GM19328 (cell line): ENCODE results near the gene PPP3CA.

Experiments
- ATAC-seq: cut with Tn5 transposase; IDR thresholded peaks from one replicate; pipeline ENCODE4 v1.9.1; 2021; ENCODE audit warnings: mild to moderate bottlenecking, moderate library complexity; ENCODE audit not compliant: unreplicated experiment

The PPP3CA gene

GRCh38 chr4:101065935-101066485 lies 281.3 kb downstream of the PPP3CA start:
- no peak for ATAC-seq

- no peak for ATAC-seq
Measured at GRCh38 chr4:101065346-101065745, 282.0 kb downstream of the PPP3CA start.

DNA sequence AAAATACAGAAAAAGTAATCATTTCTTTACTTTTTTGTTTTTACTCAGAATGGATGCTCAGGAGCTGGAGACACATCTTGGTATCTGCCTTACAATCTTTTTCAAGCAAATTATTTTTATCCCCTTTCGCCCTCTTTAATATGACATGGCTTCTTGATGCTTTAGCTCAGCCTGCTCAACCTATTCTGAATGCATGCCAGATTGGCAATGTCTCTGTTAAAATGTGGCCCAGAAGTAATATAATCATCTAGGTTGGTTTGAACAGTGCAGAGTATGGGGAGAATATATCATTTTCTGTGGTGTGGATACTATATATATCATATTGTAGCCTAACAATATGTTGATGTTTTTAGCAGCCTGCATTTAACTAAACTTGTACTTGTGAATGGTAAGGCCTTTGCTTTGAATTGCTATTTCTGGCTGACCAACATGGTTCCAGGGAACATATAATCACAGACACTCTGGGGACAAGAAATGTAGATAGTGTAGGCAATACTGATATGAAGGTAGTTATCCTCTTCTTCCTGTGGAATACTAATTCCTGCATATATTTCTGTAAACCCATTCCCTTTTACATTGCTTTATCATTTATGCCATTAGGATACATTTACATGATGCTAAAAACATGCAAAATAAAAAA lies 282.7 kb downstream of the PPP3CA start:
- no peak for ATAC-seq

DNA sequence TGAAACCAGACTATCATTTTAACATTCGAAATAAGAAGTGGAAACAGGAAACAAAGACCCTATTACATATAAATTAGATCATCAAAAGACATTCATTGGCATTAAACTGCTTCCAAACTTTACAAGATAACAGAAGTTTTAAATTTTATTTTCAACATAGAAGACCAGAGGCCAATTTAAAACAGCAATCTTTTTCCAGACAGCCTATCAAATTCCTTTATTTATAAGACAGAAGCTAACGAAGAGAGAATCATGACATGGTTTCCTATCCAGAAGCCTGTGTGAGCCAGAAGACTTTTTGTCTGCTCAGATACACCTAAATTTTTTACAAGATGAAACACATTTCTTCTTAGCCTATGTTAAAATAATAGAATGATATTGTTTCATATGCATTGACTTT lies 291.9 kb downstream of the PPP3CA start:
- no peak for ATAC-seq

- no peak for ATAC-seq
Measured at GRCh38 chr4:101050837-101051205, 296.5 kb downstream of the PPP3CA start.

DNA sequence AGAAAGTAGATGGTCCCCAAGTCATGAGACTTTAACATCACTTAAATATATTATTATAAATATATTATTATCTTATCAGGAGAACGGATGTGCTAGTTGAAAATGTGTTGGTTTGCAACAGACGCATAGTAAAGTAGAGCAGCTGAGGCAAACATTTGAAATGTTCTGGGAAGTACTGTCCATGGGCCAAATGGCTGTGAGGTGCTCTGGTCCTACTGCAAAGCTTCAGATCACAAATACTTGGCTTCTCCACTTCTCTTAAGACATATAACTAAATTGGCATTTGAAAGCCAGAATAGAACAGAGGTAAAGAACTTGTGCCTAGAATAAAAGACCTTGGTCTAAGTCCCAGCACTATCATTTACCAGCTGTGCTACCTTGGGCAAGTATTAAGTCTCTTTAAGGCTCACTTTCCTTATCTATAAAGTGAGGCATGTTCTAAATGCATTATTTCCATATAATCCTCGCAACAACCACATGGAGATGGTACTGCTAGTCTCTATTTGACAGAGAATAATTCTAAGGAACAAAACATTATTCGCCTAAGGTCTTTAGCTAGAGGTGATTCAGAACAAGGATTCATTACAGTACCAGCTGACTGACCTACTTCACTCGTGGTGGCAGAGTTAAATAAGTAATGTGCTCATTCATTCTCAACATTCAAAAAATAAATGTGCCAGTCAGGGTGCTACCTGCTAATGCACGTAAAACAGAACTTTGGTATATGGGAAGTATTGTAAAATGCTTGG lies 297.1 kb downstream of the PPP3CA start:
- ATAC-seq, result no peak

DNA sequence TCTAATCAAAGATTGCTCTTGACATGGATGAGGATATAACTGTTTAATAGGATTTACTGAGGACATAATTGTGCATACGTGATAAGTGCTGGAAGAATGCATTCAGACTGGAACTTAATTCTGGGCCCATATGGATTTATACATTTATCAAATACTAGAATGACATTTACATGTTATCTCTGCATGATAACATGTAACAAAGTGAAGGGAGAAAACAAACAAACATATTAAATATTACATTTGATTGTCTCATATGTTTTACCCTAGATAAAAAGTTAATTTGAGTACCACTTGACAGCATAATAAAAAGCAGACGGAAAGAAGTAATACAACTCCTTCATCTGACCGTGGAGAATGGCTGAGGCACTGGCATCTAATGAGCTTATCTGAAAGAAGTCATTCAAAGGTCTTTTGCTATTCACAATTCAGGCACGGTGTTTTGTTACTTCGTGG lies 297.8 kb downstream of the PPP3CA start:
- ATAC-seq, result no peak

DNA sequence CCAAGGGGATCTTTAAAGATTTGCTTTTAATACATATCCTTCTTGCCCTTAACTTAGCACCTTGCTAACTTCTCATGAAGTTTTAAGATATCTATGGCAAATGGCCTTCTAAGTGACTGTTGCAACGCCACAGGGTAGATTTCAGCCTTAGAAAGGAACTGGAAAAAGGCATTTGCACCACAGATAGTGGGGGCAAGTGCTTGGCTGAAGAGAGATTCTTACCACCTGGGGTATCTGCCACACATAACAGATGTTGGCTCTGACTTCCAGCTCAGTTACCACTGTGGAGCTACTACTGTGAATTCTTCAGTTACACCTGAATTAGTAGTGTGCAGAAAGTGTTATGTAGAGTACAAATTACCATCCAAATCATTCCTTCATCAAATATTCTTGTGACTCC lies 302.6 kb downstream of the PPP3CA start:
- ATAC-seq, result no peak

GRCh38 chr4:101042847-101043246 lies 304.5 kb downstream of the PPP3CA start:
- ATAC-seq, result no peak

DNA sequence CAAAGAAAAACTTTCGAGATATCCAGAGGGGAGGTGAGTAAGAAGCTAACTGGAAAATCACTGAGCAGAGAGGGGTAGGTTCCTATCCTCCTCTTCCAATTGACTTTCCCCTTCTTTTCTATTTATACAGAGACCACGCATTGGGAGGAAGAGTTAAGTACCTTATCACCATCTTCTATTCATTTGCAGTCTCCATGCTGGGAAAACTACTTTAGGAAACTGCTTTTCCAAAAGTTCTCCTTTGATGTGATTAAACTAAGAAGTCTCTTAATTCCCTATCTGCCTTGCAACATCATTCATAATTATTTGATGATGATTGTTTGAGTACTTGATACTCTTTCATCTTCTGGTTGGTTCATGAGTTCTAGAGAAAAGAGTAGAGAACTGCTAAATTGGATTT lies 306.6 kb downstream of the PPP3CA start:
- no peak for ATAC-seq

DNA sequence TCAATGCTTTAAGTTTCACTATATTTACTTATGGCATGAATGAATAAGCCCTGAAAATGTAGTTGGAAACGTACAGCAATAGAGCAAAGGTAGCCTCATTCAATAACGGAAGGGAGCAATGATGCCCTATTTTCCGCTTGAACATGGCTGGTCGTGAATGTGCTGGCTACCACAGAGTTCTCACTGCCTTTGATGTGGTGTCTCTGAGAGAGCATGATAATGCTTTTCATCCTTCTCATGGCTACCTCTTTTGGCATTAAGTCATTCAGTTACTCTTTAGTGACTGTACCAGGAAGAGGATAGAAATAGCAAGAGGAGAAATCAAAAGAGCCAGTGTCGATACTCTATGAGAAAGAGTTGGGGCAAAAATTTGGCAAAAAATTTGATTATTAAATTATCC lies 308.0 kb downstream of the PPP3CA start:
- no peak for ATAC-seq

- ATAC-seq, result no peak
Measured at GRCh38 chr4:101037938-101038413, 309.4 kb downstream of the PPP3CA start.

- ATAC-seq, result no peak
Measured at GRCh38 chr4:101037249-101037648, 310.1 kb downstream of the PPP3CA start.

DNA sequence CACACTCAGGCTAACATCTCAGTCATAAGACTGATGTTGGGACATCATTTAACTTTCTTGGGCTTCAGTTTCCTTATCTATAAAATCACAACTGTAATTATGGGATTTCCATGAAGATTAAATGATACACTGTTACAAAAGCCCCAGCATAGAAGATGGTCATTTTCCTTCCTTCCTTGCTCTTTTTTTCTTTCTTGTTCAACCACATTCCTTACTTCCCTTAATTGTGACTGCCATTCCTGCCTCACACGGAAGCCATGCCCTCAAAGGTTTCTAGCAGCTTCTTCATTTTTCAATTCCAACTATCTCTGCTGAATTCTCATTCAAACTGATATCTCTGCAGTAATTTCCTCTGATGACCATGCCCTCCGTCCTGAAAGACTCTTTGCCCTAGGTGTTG lies 311.8 kb downstream of the PPP3CA start:
- ATAC-seq, result no peak

- no peak for ATAC-seq
Measured at GRCh38 chr4:101033986-101034385, 313.3 kb downstream of the PPP3CA start.

- no peak for ATAC-seq
Measured at GRCh38 chr4:101032541-101032940, 314.8 kb downstream of the PPP3CA start.

DNA sequence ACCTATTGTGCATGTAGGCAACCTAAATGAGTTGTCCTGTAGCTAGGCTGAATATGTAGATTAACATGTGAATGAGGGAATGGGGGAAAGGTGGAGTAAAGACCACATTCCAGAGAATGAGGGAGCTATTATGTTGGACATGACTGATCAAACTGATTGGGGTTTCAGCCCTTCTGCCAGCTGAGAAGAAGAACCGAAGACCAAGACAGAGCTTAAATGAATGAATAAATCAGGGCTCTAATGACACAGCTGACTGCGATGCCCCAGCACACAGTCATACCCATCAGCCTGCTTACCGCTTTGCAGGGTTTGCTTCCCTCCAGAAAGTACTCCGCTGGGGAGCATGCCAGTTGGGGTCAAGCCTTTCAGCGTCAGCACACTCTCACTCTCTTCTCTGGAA lies 315.4 kb downstream of the PPP3CA start:
- ATAC-seq, result no peak

DNA sequence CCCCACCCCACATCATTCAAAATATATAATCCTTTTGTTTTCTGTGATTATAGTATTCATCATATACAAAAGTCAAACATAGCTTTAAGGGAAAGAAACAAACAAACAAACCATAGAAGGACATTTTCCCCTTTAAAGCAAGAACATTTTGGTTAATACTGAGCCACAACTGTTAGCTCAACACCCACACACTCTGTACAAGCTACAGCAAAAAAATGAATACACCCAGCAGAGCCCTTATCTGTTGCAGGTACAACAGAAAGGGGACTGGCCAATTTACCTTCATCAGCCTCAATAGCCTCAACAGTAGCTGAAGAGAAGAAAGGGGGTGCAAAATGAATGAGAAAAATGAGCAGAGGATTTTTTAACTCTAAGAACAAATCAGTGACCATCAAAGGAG lies 318.4 kb downstream of the PPP3CA start:
- no peak for ATAC-seq

DNA sequence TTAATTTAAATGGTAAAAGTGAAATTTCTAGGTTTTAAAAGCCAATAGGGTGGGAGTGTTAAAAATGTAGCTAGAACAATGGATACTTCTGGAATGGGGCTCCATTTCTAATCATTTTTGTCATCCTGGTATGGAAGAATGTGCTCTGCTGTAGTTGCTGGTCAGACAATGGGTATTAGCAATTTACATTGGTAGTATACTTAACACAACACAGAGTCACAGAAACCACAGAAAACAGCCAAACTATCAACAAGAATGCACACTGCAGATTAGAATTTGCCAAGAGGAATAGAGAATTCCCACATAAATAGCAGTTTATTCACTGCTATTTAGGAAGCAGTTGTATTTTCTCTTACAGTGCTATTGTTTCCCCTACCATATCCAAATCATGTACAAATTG lies 319.6 kb downstream of the PPP3CA start:
- no peak for ATAC-seq

DNA sequence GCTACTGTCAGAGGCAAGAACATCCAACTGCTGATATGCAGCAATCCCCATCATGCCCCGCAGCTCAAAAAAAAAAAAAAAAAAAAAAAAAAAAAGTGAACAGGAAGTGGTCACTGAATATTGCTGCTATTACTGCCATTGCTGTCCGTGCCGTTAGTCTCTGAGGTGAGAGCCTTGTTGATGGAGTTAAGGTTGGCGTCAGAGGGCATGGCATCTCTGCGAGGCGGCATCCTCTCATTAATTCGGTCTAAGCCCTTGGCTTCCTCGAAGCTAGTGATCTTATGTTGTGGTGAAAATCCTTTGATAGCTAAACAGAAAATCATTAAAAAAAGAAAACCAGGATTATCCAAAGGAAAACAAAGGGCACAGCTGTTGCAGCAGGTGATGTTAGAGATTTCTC lies 321.6 kb downstream of the PPP3CA start:
- ATAC-seq, result no peak

DNA sequence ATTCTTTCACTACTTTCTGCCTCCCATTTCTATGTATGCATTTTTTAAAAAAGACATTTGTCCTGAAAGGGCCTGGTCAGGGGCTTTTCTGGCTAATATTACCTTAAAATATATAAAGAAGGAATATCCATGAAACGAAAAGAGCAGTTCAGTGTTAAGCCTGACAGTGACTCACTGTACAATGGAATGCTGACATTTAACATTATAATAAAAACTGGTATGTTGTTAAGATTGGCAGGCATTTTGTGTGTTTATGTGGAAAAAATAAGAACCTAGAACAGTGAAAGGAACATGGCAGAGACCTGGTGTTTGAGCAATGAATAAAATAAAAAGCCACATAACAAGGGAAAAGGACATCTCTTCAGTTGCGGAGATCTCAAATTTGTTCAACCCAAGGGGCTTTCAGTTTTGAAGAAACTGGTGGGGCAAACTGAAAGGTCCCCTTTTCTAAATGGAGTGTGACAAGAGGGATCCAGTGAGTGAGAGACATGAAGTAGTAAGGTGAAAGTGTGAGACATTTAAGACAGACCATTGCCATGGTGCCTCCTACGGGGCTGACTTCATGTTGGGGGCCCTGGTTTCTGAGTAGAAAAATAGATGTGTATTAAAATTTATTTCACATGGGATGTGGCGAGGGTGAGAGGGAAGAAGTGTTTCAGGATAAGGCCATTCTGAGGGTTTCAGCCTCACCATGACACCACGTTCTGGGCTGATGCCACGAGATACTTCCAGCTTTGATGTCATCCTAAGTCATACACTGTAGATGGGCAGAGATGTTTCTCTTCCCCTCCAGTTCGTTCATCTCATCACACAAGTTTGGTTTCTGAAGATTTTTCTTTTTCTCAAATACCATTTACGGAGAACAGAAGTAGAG lies 324.9 kb downstream of the PPP3CA start:
- ATAC-seq, result no peak
